B cell (primary cell): Measurements from ENCODE around the gene CASR.

Experiments used
- EZH2 ChIP-seq: IDR thresholded peaks from 2 replicates; pipeline ENCODE4 v1.6.1; 2012; ENCODE audit warnings: borderline replicate concordance, low read depth, mild to moderate bottlenecking, moderate library complexity, low read length; ENCODE audit not compliant: insufficient read depth, poor library complexity, severe bottlenecking
- TF ChIP-seq, protein P1 (sequence below): fragments of 200-600 bp; IDR thresholded peaks from one replicate; pipeline ENCODE4 v1.8.0; 2022; ENCODE audit warnings: antibody characterized with exemption, mild to moderate bottlenecking

DNA sequence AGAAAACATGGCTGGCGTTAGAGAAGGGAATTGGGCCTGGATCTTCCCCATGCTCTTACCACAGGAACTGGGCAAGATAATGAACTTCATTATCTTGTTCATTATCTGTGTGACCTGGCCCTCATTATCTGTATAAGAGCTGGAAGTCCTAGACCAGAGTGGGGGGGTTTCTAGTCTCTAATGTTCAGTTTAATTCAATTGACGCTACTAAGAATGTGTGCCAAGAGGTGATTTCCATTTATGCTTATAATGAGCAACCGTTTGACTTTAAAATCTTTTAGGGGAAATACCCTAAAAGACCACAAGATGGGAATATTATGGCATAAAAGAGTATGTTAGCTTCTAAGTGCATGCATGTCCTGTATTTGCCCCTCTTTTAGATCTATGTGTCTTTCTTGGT lies 82.5 kb downstream of the CASR start:
- TF ChIP-seq, protein P1, sequence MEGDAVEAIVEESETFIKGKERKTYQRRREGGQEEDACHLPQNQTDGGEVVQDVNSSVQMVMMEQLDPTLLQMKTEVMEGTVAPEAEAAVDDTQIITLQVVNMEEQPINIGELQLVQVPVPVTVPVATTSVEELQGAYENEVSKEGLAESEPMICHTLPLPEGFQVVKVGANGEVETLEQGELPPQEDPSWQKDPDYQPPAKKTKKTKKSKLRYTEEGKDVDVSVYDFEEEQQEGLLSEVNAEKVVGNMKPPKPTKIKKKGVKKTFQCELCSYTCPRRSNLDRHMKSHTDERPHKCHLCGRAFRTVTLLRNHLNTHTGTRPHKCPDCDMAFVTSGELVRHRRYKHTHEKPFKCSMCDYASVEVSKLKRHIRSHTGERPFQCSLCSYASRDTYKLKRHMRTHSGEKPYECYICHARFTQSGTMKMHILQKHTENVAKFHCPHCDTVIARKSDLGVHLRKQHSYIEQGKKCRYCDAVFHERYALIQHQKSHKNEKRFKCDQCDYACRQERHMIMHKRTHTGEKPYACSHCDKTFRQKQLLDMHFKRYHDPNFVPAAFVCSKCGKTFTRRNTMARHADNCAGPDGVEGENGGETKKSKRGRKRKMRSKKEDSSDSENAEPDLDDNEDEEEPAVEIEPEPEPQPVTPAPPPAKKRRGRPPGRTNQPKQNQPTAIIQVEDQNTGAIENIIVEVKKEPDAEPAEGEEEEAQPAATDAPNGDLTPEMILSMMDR: no peak
- no peak for TF ChIP-seq EZH2
